Measurements from ENCODE around the gene TM7SF3.

GRCh38 chr12:26979733-26980132 lies 34.5 kb downstream of the TM7SF3 start:
- TF ChIP-seq CTCF (IDR thresholded peaks at IDR 0.05) (no peak), POLR2A (IDR thresholded peaks at IDR 0.05) (no peak)
